Neural cell (in vitro differentiated cells): ENCODE results near the gene LIN54.

Experiments used
- EZH2 ChIP-seq: fragments of 200-600, 300-800 bp; shearing (Covaris generic), sonication (generic); IDR thresholded peaks from 2 replicates; pipeline ENCODE4 v1.6.1; 2014; ENCODE audit warnings: antibody characterized with exemption, low read length, borderline replicate concordance, mild to moderate bottlenecking; ENCODE audit not compliant: insufficient read depth, poor library complexity, severe bottlenecking
- POLR2AphosphoS5 ChIP-seq: IDR thresholded peaks from 2 replicates; pipeline ENCODE4 v1.6.1; 2012
- RAD21 ChIP-seq: fragments of 450-650 bp; conservative IDR thresholded peaks from 2 replicates; pipeline ENCODE4 v1.6.1; 2014; ENCODE audit warnings: antibody characterized with exemption, mild to moderate bottlenecking, moderate library complexity
- TAF1 ChIP-seq: IDR thresholded peaks from 2 replicates; pipeline ENCODE4 v1.6.1; 2012; ENCODE audit warnings: low read depth
- TF ChIP-seq, protein P1 (sequence below): fragments of 450-650 bp; IDR thresholded peaks from 2 replicates; pipeline ENCODE4 v1.5.1; 2014; ENCODE audit warnings: antibody characterized with exemption, mild to moderate bottlenecking, moderate library complexity; ENCODE audit not compliant: poor library complexity, severe bottlenecking

DNA sequence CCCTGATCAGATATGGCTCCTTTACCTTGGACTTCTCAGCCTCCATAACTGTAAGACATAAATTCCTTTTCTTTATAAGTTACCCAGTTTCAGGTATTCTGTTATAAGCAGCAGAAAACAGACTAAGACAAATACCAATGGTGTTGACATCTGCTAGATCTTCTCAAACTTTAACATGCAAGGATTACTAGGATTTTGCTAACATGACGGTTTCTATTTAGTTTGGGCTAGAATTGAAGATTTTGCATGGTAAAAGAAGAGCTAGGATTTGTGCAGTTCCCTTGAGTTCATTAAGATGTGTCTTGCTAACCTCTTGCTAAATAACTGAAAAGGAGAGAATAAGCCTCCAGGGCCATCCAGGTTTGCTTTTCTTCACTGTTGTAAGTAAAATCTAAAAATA, 19.1 kb upstream of the LIN54 start:
- TF ChIP-seq, protein P1, sequence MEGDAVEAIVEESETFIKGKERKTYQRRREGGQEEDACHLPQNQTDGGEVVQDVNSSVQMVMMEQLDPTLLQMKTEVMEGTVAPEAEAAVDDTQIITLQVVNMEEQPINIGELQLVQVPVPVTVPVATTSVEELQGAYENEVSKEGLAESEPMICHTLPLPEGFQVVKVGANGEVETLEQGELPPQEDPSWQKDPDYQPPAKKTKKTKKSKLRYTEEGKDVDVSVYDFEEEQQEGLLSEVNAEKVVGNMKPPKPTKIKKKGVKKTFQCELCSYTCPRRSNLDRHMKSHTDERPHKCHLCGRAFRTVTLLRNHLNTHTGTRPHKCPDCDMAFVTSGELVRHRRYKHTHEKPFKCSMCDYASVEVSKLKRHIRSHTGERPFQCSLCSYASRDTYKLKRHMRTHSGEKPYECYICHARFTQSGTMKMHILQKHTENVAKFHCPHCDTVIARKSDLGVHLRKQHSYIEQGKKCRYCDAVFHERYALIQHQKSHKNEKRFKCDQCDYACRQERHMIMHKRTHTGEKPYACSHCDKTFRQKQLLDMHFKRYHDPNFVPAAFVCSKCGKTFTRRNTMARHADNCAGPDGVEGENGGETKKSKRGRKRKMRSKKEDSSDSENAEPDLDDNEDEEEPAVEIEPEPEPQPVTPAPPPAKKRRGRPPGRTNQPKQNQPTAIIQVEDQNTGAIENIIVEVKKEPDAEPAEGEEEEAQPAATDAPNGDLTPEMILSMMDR = no peak
- TF ChIP-seq EZH2 = no peak
- TF ChIP-seq TAF1 = no peak
- TF ChIP-seq RAD21 = no peak
- no peak for TF ChIP-seq POLR2AphosphoS5
